ENCODE results near the gene ESPL1. TPM values are rescaled to one million over a fixed set of nuclear protein-coding genes. Genes with fewer than 3 reads are reported as not detected.
A peak's percentile ranks its signal among the peaks of the same experiment; 100 is the strongest.

The ESPL1 gene
- total RNA-seq, 4 donors from 2014 or later = 0.13 to 1.5 (median 0.52) TPM

DNA sequence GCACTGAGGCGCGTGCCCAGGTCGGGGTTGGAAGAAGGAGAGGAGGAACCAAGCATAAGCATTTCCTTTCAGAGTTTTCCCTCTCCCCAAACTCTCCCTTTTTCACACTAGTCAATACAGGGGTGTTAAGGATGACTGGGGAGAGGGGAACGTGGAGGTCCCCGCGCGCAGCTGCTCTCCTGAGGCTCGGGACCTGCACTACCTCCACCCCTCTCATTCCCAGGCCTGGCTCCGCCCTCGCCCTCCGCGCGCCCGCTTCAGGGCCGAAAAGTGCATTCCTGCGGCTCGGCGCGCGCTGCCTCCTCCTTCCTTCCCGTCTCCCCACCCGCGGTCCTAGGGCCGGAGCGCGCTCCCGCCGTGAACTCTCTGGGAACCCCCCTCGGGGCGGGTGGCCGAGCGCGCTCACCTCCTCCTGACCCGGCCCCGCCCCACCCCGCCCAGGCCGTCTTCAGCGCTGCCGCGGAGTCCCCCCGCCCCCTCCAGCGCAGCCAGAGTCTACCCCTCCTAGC lies 47.4 kb upstream of the ESPL1 start:
- 0 to 1% methylated on average over 24 to 27 of the region's 42 CpGs for WGBS, 2 donors
- Histone ChIP-seq H3K4me1 (peaks cover 31 to 70% of the 10 kb centered on the region in 2 donors), H3K9me3 (no peaks in the 10 kb centered on the region), H3K4me3 (replicated peaks in 1 of 3) (peak overlapping the region in 2 of 3 donors; percentile 16 to 60), H3K36me3 (no peaks in the 10 kb centered on the region), H3K27ac (peak overlapping the region; percentile 91 to 99 (median 98)), H3K27me3 (no peaks in the 10 kb centered on the region)
- DNase-seq = peak; percentile 96
- intact Hi-C loops (cut with DNase I) = no loop called here
- TF ChIP-seq, protein P1, sequence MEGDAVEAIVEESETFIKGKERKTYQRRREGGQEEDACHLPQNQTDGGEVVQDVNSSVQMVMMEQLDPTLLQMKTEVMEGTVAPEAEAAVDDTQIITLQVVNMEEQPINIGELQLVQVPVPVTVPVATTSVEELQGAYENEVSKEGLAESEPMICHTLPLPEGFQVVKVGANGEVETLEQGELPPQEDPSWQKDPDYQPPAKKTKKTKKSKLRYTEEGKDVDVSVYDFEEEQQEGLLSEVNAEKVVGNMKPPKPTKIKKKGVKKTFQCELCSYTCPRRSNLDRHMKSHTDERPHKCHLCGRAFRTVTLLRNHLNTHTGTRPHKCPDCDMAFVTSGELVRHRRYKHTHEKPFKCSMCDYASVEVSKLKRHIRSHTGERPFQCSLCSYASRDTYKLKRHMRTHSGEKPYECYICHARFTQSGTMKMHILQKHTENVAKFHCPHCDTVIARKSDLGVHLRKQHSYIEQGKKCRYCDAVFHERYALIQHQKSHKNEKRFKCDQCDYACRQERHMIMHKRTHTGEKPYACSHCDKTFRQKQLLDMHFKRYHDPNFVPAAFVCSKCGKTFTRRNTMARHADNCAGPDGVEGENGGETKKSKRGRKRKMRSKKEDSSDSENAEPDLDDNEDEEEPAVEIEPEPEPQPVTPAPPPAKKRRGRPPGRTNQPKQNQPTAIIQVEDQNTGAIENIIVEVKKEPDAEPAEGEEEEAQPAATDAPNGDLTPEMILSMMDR (IDR thresholded peaks at IDR 0.05) = no peak
- no peak for TF ChIP-seq POLR2A (IDR thresholded peaks at IDR 0.05)

DNA sequence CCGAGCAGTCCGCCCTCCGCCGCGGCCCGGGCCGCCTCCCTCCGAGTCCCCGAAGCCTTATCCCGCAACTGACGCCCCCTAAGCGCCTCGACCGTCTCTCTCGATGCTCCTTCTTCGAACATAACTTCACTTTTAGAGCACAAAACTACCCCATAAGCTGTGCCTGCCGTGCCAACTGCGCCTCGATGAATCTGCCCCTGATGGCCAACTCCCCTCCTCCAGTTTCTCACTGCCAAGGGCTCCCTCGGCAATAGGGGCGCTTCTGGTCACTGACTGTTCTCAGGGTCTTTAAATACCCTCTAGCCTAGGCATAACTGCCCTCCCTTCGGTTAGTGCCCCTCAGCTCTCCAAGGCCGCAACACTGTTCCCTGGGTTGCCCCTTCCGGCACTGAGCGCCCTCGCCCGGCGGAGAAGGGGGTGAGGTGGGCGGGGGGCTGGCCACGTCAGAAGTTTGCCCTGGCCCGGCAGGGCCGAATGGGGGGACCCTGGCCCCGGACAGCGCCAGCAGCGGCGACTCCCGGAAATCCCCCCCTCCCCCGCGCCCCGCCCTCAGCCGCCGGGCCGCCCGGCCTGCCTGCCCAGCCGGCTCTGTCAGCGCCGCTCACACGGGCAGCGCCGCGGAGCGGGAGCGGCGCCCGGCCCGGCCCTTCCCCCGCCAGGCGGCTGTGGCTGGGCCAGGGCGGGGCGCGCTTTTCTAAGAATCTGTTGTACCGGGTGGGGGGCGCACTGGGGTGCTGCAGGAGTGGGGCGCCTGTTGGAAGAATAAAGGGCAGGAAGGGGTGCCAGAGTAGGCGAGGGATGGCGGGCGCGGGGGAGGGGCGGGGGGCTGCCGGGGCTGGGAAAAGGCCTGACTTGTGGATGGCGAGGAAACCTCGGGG lies 46.7 kb upstream of the ESPL1 start:
- H3K4me1 ChIP-seq = peaks cover 31 to 70% of the 10 kb centered on the region in 2 donors
- TF ChIP-seq POLR2A (IDR thresholded peaks at IDR 0.05) = peak in 1 of 2 donors; percentile 71
- TF ChIP-seq, protein P1 (IDR thresholded peaks at IDR 0.05) = peak in 1 of 6 experiments; percentile 13
- intact Hi-C loops (cut with DNase I) = no loop called here
- 1 to 3% methylated on average over 41 to 47 of the region's 72 CpGs for WGBS, 2 donors
- peak overlapping the region; percentile 91 to 99 (median 98) for H3K27ac ChIP-seq
- DNase-seq = peak; percentile 83 to 88
- H3K36me3 ChIP-seq = no peaks in the 10 kb centered on the region
- H3K4me3 ChIP-seq (replicated peaks in 1 of 3) = peak overlapping the region; percentile 15 to 62 (median 60)
- H3K27me3 ChIP-seq = no peaks in the 10 kb centered on the region
- H3K9me3 ChIP-seq = no peaks in the 10 kb centered on the region

DNA sequence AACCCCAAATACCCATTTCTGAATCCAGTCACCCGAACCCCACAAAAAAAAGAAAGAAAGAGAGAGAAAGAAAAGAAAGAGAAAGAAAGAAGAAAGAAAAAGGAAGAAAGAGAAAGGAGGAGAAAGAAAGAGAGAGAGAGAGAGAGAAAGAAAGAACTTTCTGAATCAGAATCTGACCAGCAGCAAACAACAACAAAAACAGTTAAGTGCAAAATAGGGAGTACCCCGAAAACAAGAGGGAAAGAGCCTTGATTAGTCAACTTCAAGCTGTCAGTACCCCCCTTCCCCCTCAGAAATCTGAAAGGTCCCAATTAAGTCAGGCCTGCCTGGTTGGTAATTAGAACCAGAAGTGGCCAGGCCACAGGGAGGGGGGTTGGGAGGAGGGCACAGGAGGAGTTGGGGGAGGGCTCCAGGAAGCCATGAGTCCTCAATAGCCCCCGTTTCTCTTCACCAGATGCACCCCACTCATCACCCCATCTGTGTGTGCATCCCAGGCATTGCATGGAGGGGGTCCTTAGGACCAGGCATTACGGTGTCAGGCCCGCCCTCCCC lies 45.9 kb upstream of the ESPL1 start:
- intact Hi-C loops (cut with DNase I) = no loop called here
- TF ChIP-seq POLR2A (IDR thresholded peaks at IDR 0.05) = no peak
- TF ChIP-seq, protein P1 (IDR thresholded peaks at IDR 0.05) = no peak
- peaks cover 31 to 66% of the 10 kb centered on the region in 2 donors for H3K4me1 ChIP-seq

DNA sequence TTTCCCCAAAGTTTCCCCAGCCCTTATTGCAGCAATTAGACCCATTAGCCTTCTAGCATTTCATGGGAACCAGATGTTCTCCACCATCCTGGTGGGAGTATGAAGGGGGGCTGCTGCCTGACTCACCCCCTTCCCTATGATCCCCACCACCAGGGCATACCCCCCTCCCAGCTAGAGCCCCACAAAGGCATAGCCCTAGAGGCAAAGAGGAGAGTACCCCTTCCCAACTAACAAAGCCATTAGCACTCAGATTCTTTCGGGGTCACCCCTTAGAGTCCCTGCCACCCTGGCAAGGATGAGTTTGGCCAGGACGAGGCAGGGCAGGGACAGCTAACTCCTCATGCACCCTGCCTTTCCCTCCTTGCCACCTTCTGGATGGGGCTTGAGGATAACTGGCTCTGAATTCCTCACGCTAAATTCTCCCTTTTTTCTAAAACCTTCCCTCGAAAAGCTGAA lies 45.3 kb upstream of the ESPL1 start:
- Histone ChIP-seq H3K36me3 (peaks cover 0 to 9% of the 10 kb centered on the region in 2 donors), H3K27ac (peak overlapping the region in 2 of 3 donors; percentile 98 to 99), H3K4me3 (replicated peaks in 1 of 3) (no peak overlapping the region), H3K4me1 (peaks cover 31 to 60% of the 10 kb centered on the region in 2 donors), H3K9me3 (no peaks in the 10 kb centered on the region), H3K27me3 (no peaks in the 10 kb centered on the region)
- TF ChIP-seq POLR2A (IDR thresholded peaks at IDR 0.05) = no peak
- TF ChIP-seq, protein P1 (IDR thresholded peaks at IDR 0.05) = no peak
- intact Hi-C loops (cut with DNase I) = no loop called here
- DNase-seq = no peak
- 61 to 76% methylated on average over 4 of the region's 4 CpGs for WGBS, 2 donors

More for the DNA sequence above, 45.9 kb upstream of the ESPL1 start:
- 58 to 66% methylated on average over 4 to 5 of the region's 5 CpGs for WGBS, 2 donors
- H3K4me3 ChIP-seq (replicated peaks in 1 of 3) = peak overlapping the region in 1 of 3 donors; percentile 60
- no peaks in the 10 kb centered on the region for H3K27me3 ChIP-seq
- H3K27ac ChIP-seq = peak overlapping the region; percentile 91 to 99 (median 98)
- H3K9me3 ChIP-seq = no peaks in the 10 kb centered on the region
- H3K36me3 ChIP-seq = peaks cover 0 to 7% of the 10 kb centered on the region in 2 donors
- DNase-seq = no peak
